ENCODE results near the gene CSF2RB. TPM values are rescaled to one million over a fixed set of nuclear protein-coding genes. Genes with fewer than 3 reads are reported as not detected.

Gene CSF2RB
- total RNA-seq, 1 experiment from 2014 or later: 0.07 TPM

DNA sequence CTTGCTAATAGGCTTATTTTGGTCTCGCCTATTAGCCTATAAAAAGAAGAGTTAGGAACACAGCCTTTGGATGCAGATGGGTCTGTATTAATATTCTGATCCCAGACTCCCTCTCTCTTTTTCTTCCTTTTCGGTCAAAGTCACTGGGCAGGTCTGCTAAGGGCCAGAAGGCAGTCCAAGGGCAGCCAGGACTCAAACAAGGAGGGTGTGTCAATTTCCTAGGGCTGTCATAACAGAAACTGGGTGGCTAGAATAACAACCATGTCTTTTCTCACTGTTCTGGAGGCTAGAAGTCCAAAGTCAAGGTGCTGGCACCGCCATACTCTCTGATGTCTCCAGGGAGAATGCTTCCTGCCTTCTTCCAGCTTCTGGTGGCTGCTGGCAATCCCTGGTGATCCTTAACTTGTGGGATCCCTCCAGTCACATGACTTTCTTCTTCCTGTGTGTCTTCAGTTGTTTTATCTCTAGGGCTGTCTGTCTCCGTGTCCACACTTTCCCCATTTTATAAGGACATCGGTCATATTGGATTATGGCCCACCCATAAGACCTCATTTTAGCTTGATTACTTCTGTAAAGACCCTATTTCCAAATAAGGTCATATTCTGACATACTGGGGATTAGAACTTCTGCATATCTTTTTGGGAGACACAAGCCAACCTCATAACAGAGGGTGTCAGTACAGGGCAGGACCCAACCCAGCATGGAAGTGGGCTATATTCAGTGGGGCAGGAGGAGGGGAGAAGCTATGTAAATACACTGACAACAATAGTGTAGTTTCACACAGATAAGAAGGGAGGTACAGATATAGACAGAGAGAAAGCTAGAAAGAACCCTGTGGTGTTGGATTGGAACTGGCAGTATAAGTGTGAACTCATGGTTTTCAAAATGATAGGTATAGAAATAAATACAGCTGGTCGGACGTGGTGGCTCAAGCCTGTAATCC lies 5.9 kb upstream of the CSF2RB start (continued):
- no peak for TF ChIP-seq ZNF425 (CRISPR knock-in tag; conservative IDR thresholded peaks at IDR 0.05)

DNA sequence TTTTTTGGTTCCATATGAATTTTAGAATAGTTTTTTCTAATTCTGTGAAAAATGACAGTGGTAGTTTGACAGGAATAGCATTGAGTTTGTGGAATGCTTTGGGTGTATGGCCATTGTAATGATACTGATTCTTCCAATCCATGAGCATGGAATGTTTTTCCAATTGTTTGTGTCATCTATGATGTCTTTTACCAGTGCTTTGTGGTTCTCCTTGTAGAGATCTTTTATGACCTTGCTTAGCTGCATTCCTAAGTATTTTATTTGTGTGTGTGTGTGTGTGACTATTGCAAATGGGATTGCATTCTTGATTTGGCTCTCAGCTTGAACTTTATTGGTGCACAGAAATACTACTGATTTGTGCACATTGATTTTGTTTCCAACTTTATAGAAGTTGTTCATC lies 3.0 kb upstream of the CSF2RB start:
- ATAC-seq: no peak
- Mint-ChIP-seq H3K9me3 (no peaks in the 10 kb centered on the region), H3K36me3 (no peaks in the 10 kb centered on the region), H3K27me3 (ENCODE audit: low read depth) (peaks cover 64% of the 10 kb centered on the region), H3K4me3 (no peak overlapping the region), H3K4me1 (peaks cover 33% of the 10 kb centered on the region), H3K27ac (no peak overlapping the region)
- POLR2A ChIA-PET: no interaction called here
- CTCF ChIA-PET: no interaction called here
- DNase-seq (ENCODE audit: low spot score): no peak
- TF ChIP-seq, protein P1, sequence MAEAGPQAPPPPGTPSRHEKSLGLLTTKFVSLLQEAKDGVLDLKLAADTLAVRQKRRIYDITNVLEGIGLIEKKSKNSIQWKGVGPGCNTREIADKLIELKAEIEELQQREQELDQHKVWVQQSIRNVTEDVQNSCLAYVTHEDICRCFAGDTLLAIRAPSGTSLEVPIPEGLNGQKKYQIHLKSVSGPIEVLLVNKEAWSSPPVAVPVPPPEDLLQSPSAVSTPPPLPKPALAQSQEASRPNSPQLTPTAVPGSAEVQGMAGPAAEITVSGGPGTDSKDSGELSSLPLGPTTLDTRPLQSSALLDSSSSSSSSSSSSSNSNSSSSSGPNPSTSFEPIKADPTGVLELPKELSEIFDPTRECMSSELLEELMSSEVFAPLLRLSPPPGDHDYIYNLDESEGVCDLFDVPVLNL (CRISPR knock-in tag; IDR thresholded peaks at IDR 0.05; ENCODE audit: borderline replicate concordance, low read depth): no peak
- TF ChIP-seq ESRRA (CRISPR knock-in tag; IDR thresholded peaks at IDR 0.05; ENCODE audit: borderline replicate concordance): no peak
- TF ChIP-seq, protein P2, sequence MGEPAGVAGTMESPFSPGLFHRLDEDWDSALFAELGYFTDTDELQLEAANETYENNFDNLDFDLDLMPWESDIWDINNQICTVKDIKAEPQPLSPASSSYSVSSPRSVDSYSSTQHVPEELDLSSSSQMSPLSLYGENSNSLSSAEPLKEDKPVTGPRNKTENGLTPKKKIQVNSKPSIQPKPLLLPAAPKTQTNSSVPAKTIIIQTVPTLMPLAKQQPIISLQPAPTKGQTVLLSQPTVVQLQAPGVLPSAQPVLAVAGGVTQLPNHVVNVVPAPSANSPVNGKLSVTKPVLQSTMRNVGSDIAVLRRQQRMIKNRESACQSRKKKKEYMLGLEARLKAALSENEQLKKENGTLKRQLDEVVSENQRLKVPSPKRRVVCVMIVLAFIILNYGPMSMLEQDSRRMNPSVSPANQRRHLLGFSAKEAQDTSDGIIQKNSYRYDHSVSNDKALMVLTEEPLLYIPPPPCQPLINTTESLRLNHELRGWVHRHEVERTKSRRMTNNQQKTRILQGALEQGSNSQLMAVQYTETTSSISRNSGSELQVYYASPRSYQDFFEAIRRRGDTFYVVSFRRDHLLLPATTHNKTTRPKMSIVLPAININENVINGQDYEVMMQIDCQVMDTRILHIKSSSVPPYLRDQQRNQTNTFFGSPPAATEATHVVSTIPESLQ (CRISPR knock-in tag; IDR thresholded peaks at IDR 0.05): no peak
- TF ChIP-seq ATF1 (CRISPR knock-in tag; IDR thresholded peaks at IDR 0.05): no peak
- no peak for TF ChIP-seq TCF7 (CRISPR knock-in tag; IDR thresholded peaks at IDR 0.05; ENCODE audit: low read depth)
- TF ChIP-seq MLX (CRISPR knock-in tag; IDR thresholded peaks at IDR 0.05): no peak
- TF ChIP-seq PREB (CRISPR knock-in tag; IDR thresholded peaks at IDR 0.05; ENCODE audit: borderline replicate concordance): no peak
- TF ChIP-seq GABPB1 (CRISPR knock-in tag; IDR thresholded peaks at IDR 0.05): no peak
- no peak for TF ChIP-seq SMAD4 (CRISPR knock-in tag; IDR thresholded peaks at IDR 0.05)
- TF ChIP-seq, protein P3, sequence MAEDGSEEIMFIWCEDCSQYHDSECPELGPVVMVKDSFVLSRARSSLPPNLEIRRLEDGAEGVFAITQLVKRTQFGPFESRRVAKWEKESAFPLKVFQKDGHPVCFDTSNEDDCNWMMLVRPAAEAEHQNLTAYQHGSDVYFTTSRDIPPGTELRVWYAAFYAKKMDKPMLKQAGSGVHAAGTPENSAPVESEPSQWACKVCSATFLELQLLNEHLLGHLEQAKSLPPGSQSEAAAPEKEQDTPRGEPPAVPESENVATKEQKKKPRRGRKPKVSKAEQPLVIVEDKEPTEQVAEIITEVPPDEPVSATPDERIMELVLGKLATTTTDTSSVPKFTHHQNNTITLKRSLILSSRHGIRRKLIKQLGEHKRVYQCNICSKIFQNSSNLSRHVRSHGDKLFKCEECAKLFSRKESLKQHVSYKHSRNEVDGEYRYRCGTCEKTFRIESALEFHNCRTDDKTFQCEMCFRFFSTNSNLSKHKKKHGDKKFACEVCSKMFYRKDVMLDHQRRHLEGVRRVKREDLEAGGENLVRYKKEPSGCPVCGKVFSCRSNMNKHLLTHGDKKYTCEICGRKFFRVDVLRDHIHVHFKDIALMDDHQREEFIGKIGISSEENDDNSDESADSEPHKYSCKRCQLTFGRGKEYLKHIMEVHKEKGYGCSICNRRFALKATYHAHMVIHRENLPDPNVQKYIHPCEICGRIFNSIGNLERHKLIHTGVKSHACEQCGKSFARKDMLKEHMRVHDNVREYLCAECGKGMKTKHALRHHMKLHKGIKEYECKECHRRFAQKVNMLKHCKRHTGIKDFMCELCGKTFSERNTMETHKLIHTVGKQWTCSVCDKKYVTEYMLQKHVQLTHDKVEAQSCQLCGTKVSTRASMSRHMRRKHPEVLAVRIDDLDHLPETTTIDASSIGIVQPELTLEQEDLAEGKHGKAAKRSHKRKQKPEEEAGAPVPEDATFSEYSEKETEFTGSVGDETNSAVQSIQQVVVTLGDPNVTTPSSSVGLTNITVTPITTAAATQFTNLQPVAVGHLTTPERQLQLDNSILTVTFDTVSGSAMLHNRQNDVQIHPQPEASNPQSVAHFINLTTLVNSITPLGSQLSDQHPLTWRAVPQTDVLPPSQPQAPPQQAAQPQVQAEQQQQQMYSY (CRISPR knock-in tag; IDR thresholded peaks at IDR 0.05): no peak
- TF ChIP-seq RELA (CRISPR knock-in tag; IDR thresholded peaks at IDR 0.05; ENCODE audit: borderline replicate concordance): no peak
- TF ChIP-seq JAZF1 (CRISPR knock-in tag; IDR thresholded peaks at IDR 0.05): no peak
- TF ChIP-seq IRF1 (CRISPR knock-in tag; IDR thresholded peaks at IDR 0.05): no peak
- no peak for TF ChIP-seq ZNF263 (CRISPR knock-in tag; IDR thresholded peaks at IDR 0.05; ENCODE audit: low read depth)
- TF ChIP-seq ZNF425 (CRISPR knock-in tag; conservative IDR thresholded peaks at IDR 0.05): no peak
- no peak for TF ChIP-seq ZNF317 (CRISPR knock-in tag; IDR thresholded peaks at IDR 0.05; ENCODE audit: borderline replicate concordance, low read depth)
- TF ChIP-seq, protein P4, sequence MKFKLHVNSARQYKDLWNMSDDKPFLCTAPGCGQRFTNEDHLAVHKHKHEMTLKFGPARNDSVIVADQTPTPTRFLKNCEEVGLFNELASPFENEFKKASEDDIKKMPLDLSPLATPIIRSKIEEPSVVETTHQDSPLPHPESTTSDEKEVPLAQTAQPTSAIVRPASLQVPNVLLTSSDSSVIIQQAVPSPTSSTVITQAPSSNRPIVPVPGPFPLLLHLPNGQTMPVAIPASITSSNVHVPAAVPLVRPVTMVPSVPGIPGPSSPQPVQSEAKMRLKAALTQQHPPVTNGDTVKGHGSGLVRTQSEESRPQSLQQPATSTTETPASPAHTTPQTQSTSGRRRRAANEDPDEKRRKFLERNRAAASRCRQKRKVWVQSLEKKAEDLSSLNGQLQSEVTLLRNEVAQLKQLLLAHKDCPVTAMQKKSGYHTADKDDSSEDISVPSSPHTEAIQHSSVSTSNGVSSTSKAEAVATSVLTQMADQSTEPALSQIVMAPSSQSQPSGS (CRISPR knock-in tag; IDR thresholded peaks at IDR 0.05; ENCODE audit: borderline replicate concordance, low read depth): no peak
